ENCODE data around the gene MEIOSIN.

MEIOSIN gene

GRCh38 chr19:45761714-45762113 is 28.5 kb downstream of the MEIOSIN start:
- Histone ChIP-seq H3K9me3 (ENCODE audit: control insufficient read depth, low read length) (no peaks in the 10 kb centered on the region), H3K9ac (ENCODE audit: low read length) (no peak overlapping the region), H3K36me3 (ENCODE audit: control insufficient read depth, insufficient read depth, low read length) (no peaks in the 10 kb centered on the region), H3K4me1 (ENCODE audit: control insufficient read depth, insufficient read depth, low read length) (peaks cover 8% of the 10 kb centered on the region), H3K27me3 (ENCODE audit: control insufficient read depth, insufficient read depth, low read length) (peaks cover 15% of the 10 kb centered on the region), H3K4me3 (ENCODE audit: low read length) (no peak overlapping the region)

DNA sequence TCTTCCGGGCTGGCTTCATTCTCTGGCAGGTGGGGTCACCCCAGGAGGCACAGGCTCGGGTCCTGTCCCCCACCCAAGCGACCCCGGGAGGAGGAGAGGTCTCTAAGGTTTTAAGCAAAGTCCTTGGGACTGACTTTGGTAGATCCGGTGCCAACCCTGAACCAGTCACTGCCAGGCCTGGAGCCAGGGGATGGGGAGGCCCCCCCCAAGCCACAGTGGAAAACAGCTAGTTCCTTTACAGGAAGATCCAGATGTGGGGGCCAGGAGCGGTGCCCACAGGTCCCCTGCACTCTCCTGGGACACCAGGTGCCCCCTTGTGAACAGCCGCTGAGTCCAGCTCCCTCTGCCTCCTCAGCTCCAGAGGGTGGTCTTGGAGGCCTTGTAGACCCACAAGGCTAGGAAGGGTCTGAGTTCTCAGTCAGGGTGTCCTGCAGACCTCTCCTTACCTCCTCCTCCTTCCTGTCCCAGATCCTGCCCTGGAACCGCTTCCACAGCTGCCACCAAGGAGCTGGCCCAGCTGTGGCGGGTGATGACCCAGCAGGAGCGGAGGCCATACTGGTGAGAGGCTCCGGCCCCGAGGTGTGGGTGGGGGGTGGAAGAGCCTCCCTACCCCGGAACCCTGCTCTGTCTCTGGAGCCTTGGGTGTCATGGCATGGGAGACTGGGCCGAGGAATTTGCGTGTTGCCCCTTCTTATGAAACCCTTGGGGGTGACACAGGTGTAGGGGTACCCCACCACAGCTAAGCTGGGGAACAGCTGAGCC is 29.8 kb downstream of the MEIOSIN start:
- Histone ChIP-seq H3K4me1 (ENCODE audit: control insufficient read depth, insufficient read depth, low read length) (peaks cover 14% of the 10 kb centered on the region), H3K9me3 (ENCODE audit: control insufficient read depth, low read length) (no peaks in the 10 kb centered on the region), H3K36me3 (ENCODE audit: control insufficient read depth, insufficient read depth, low read length) (no peaks in the 10 kb centered on the region), H3K27me3 (ENCODE audit: control insufficient read depth, insufficient read depth, low read length) (peaks cover 18% of the 10 kb centered on the region), H3K4me3 (ENCODE audit: low read length) (no peak overlapping the region), H3K9ac (ENCODE audit: low read length) (no peak overlapping the region)

GRCh38 chr19:45763691-45764294 is 30.6 kb downstream of the MEIOSIN start:
- Histone ChIP-seq H3K9me3 (ENCODE audit: control insufficient read depth, low read length) (no peaks in the 10 kb centered on the region), H3K4me1 (ENCODE audit: control insufficient read depth, insufficient read depth, low read length) (peaks cover 14% of the 10 kb centered on the region), H3K27me3 (ENCODE audit: control insufficient read depth, insufficient read depth, low read length) (peaks cover 18% of the 10 kb centered on the region), H3K9ac (ENCODE audit: low read length) (no peak overlapping the region), H3K4me3 (ENCODE audit: low read length) (no peak overlapping the region), H3K36me3 (ENCODE audit: control insufficient read depth, insufficient read depth, low read length) (no peaks in the 10 kb centered on the region)

DNA sequence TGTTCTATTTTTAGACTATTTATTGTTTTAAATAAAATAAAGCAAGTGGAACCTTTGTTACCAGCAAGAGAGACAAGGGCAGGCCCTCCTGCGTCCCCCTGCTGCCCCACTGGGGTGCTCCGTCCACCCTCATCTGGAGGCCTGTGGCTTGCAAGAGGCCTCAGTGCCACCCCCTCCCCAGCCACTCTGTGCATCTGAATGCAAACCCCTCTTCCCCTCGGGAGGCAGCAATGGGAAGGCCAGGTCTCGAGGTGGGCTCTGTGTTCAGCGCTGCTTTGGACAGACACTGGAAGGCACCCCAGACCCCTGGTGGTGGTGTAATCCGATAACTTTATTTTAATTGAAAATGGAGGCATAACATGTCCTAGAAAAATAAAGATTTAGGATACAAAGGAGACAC is 31.2 kb downstream of the MEIOSIN start:
- no peak overlapping the region for H3K4me3 ChIP-seq (ENCODE audit: low read length)

DNA sequence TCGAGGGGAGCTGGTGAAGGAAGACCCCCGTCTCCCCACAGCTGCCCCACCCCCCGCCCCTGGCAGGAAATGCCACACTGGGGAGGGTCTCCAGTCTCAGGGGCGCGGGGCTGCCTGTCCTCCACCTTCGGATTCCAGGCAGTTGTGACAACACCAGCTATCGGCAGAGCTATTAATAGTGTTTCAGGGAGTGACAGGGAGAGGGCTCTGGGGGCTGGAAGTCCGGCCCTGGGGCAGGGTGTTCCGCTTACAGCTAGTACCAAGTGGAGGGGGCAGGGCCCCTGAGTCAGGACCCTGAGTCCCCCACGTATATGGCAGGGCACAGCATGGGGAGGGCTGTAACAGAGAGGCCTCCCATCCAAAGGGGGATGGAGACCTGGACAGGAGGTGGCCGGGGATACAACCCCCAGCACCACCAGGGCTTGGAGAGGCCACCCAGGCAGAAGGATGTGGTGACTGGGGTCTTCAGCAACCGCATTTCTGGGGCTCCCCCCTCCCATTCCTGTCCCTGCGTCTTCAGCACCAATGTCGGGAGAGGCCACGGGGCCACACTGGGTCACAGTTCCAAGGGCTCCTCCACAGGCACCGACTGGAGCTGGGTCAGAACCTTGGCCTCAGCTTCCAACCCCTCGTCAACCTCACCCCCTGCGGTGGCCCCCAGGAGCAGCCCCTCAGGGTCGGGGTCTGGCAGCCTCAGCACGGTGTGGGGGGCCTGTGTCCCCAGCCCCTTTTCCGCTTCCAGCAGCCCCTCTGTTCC is 31.9 kb downstream of the MEIOSIN start:
- no peak overlapping the region for H3K9ac ChIP-seq (ENCODE audit: low read length)
- no peak overlapping the region for H3K4me3 ChIP-seq (ENCODE audit: low read length)
- H3K36me3 ChIP-seq (ENCODE audit: control insufficient read depth, insufficient read depth, low read length) = no peaks in the 10 kb centered on the region
- peaks cover 20% of the 10 kb centered on the region for H3K4me1 ChIP-seq (ENCODE audit: control insufficient read depth, insufficient read depth, low read length)
- no peaks in the 10 kb centered on the region for H3K9me3 ChIP-seq (ENCODE audit: control insufficient read depth, low read length)
- H3K27me3 ChIP-seq (ENCODE audit: control insufficient read depth, insufficient read depth, low read length) = peaks cover 18% of the 10 kb centered on the region

More for the DNA sequence above, 31.2 kb downstream of the MEIOSIN start:
- H3K9me3 ChIP-seq (ENCODE audit: control insufficient read depth, low read length) = no peaks in the 10 kb centered on the region
- no peaks in the 10 kb centered on the region for H3K36me3 ChIP-seq (ENCODE audit: control insufficient read depth, insufficient read depth, low read length)
- H3K27me3 ChIP-seq (ENCODE audit: control insufficient read depth, insufficient read depth, low read length) = peaks cover 18% of the 10 kb centered on the region
- no peak overlapping the region for H3K9ac ChIP-seq (ENCODE audit: low read length)
- H3K4me1 ChIP-seq (ENCODE audit: control insufficient read depth, insufficient read depth, low read length) = peaks cover 14% of the 10 kb centered on the region

DNA sequence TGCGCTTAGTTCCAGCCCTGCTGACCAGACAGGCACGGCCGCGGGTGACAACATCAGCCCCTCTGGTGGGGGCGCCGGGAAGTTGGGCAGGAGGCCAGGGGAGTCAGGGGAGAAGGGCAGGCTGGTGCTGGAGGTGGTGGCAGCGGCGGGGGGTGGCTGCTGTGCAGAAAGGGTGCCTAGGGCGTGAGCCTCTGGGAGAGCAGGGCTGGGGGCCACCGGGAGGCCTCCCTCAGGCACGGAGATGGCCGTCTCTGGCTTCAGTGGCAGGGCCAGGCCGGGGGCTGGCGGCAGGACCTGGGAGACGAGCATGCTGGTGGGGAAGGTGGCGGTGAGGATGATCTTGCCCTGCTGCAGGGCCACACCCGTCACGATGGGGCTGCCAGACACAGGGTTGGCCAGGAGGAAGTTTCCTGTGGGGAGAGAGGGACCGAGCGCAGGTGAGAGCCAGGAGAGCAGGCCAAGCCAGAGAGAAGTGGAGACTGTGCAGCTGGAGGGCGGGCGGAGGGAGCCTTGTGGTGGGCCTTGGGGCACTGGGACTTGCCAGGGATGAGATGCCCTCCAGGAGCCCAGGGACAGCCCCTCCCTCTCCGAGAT is 32.6 kb downstream of the MEIOSIN start:
- H3K4me3 ChIP-seq (ENCODE audit: low read length) = no peak overlapping the region
- H3K27me3 ChIP-seq (ENCODE audit: control insufficient read depth, insufficient read depth, low read length) = peaks cover 18% of the 10 kb centered on the region
- H3K4me1 ChIP-seq (ENCODE audit: control insufficient read depth, insufficient read depth, low read length) = peaks cover 21% of the 10 kb centered on the region
- no peak overlapping the region for H3K9ac ChIP-seq (ENCODE audit: low read length)
- no peaks in the 10 kb centered on the region for H3K36me3 ChIP-seq (ENCODE audit: control insufficient read depth, insufficient read depth, low read length)
- H3K9me3 ChIP-seq (ENCODE audit: control insufficient read depth, low read length) = no peaks in the 10 kb centered on the region

DNA sequence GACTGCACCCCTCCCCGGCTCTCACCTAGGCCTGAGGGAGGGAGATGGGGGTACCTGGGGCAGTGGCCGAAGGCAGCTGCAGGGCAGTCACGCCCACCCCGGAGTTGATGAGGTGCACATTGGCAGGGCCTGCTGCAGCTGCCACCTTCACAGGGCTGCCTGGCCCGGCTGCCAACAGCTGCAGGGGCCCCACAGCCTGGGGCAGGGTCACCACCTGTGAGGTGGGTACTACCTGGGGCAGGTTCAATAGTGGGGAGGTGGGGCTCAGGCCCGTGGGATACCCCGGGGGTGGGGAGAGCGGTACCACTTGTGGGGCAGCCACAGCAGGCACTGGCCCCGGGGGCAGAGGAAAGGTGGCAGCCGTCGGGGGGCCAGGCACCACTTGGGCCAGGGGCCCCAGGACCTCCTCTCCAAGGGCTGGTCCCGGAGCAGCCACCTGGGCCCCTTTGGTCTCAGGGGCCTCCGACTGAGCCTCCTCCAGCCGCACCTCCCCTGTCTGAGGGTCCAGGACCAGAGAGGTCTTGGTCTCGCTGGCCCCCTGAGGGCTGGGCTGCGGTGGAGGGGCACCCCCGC is 33.1 kb downstream of the MEIOSIN start:
- Histone ChIP-seq H3K4me3 (ENCODE audit: low read length) (no peak overlapping the region), H3K4me1 (ENCODE audit: control insufficient read depth, insufficient read depth, low read length) (peaks cover 27% of the 10 kb centered on the region), H3K9ac (ENCODE audit: low read length) (peak overlapping the region; percentile 68), H3K36me3 (ENCODE audit: control insufficient read depth, insufficient read depth, low read length) (no peaks in the 10 kb centered on the region), H3K27me3 (ENCODE audit: control insufficient read depth, insufficient read depth, low read length) (peaks cover 23% of the 10 kb centered on the region), H3K9me3 (ENCODE audit: control insufficient read depth, low read length) (no peaks in the 10 kb centered on the region)

GRCh38 chr19:45766869-45767346 is 33.7 kb downstream of the MEIOSIN start:
- Histone ChIP-seq H3K4me3 (ENCODE audit: low read length) (no peak overlapping the region), H3K9me3 (ENCODE audit: control insufficient read depth, low read length) (no peaks in the 10 kb centered on the region), H3K36me3 (ENCODE audit: control insufficient read depth, insufficient read depth, low read length) (no peaks in the 10 kb centered on the region), H3K9ac (ENCODE audit: low read length) (peak overlapping the region; percentile 68), H3K4me1 (ENCODE audit: control insufficient read depth, insufficient read depth, low read length) (peaks cover 32% of the 10 kb centered on the region), H3K27me3 (ENCODE audit: control insufficient read depth, insufficient read depth, low read length) (peaks cover 23% of the 10 kb centered on the region)

DNA sequence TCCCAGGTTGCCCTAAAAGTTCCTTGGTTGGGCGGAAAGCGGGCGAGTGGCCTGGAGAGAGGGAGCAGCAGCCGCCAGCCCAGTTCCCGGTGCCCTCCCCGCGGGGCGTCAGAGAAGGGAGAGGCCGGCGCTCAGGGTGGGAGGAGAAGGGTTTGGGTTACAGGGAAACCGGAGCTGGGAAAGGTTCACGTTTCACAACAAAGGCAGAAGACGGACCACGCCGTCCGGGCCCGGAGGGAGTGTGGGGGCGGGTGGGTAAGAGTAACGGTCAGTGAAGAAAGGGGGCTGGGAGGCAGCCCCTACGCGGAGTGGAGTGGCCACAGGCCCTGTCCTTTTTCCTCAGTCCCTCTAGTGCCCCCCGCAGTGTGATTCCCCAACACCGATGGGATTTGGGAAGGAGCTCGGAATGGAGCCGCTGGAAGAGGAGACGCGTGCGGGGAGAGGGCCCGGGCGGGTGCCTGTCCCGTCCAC is 34.2 kb downstream of the MEIOSIN start:
- H3K9ac ChIP-seq (ENCODE audit: low read length) = peak overlapping the region; percentile 68
- H3K4me3 ChIP-seq (ENCODE audit: low read length) = peak overlapping the region; percentile 56
- H3K36me3 ChIP-seq (ENCODE audit: control insufficient read depth, insufficient read depth, low read length) = no peaks in the 10 kb centered on the region
- peaks cover 37% of the 10 kb centered on the region for H3K4me1 ChIP-seq (ENCODE audit: control insufficient read depth, insufficient read depth, low read length)
- H3K9me3 ChIP-seq (ENCODE audit: control insufficient read depth, low read length) = no peaks in the 10 kb centered on the region
- peaks cover 23% of the 10 kb centered on the region for H3K27me3 ChIP-seq (ENCODE audit: control insufficient read depth, insufficient read depth, low read length)

DNA sequence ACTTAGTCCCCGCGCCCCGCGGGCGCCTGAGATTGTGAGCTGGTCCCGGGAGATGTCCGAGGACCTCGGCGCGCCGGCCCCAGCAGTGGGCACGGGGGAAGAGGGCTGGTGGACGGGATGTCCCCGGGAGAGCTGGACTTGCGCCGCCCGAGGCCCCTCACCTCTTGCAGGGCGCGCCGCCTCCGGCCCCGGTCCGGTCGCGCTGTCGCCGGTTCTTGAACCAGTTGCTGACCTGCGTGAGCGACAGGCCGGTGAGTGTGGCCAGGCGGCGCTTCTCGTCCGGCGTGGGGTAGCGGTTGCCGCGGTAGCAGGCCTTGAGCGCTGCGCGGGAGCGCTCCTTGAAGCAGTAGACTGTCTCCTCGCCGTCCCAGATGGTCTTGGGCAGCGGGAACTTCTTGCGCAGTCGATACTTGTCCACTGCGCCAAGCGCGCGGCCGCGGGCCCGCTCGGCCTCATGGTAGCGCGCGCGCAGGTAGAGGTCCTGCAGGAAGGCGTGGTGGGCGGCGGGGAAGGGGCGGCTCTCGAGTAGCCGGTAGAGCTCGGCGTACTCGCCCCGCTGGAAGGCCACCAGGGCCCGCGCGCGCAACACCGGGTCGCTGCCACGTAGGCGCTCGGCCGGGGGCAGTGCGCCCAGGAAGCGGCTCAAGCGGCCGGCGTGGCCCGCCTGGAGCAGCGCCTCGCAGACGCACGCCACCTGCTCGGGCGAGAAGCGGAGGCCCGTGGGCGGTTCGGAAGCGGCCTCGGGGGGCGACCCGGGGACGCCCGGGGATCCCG is 34.8 kb downstream of the MEIOSIN start:
- Histone ChIP-seq H3K4me3 (ENCODE audit: low read length) (peak overlapping the region; percentile 56), H3K36me3 (ENCODE audit: control insufficient read depth, insufficient read depth, low read length) (peaks cover 5% of the 10 kb centered on the region), H3K9ac (ENCODE audit: low read length) (peak overlapping the region; percentile 68), H3K27me3 (ENCODE audit: control insufficient read depth, insufficient read depth, low read length) (peaks cover 23% of the 10 kb centered on the region), H3K9me3 (ENCODE audit: control insufficient read depth, low read length) (no peaks in the 10 kb centered on the region), H3K4me1 (ENCODE audit: control insufficient read depth, insufficient read depth, low read length) (peaks cover 44% of the 10 kb centered on the region)

DNA sequence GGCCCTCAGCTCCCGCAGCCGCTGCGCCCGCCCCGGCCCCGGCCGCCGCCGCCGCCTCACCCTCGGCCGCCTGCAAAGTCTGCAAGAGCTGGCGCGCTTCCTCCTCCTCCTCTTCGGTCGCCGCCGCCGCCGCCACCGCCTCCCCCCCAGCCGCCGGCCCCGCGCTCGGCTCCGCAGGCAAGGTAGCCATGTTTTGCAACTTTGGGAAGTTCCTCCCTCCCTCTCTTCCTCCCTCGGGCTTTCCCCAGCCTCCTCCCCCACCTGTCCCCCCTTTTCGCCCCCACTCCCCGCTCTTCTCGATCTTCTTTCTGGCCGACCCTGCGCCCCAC is 35.4 kb downstream of the MEIOSIN start:
- H3K9ac ChIP-seq (ENCODE audit: low read length) = peak overlapping the region; percentile 80
- peaks cover 5% of the 10 kb centered on the region for H3K36me3 ChIP-seq (ENCODE audit: control insufficient read depth, insufficient read depth, low read length)
- H3K27me3 ChIP-seq (ENCODE audit: control insufficient read depth, insufficient read depth, low read length) = peaks cover 18% of the 10 kb centered on the region
- no peaks in the 10 kb centered on the region for H3K9me3 ChIP-seq (ENCODE audit: control insufficient read depth, low read length)
- H3K4me3 ChIP-seq (ENCODE audit: low read length) = peak overlapping the region; percentile 36
- H3K4me1 ChIP-seq (ENCODE audit: control insufficient read depth, insufficient read depth, low read length) = peaks cover 49% of the 10 kb centered on the region

Measured in mucosa of stomach (tissue), 1 donor.